Panc1 (cell line): ENCODE results near the gene CCDC102A. TPM values are rescaled to one million over a fixed set of nuclear protein-coding genes. Genes with fewer than 3 reads are reported as not detected.

Experiments used
- ATAC-seq: fragments of 200-7000 bp; cut with Tn5 transposase; 2 replicates; pipeline ENCODE4 v1.9.1; 2020; ENCODE audit warnings: mild to moderate bottlenecking, moderate library complexity
- BruUV-seq: library from RNA; stranded (reverse); fragments of 400-500 nt; replicated peaks from 2 replicates; lab custom pipeline; 2021; lab: Mats Ljungman, UMichigan
- CTCF ChIA-PET: fragments of 300-600 bp; sonication (Branson Sonifier 250); formaldehyde crosslinking; loops from one replicate; lab custom pipeline; 2022; ENCODE audit warnings: antibody characterized with exemption; lab: Charles Lee
- POLR2A ChIA-PET: fragments of 300-600 bp; sonication (Branson Sonifier 250); formaldehyde crosslinking; loops from one replicate; lab custom pipeline; 2022; ENCODE audit warnings: antibody characterized with exemption; lab: Charles Lee
- DNase-seq: peaks from one replicate; pipeline ENCODE4 v3.0.0-alpha.2; 2010; ENCODE audit warnings: low read depth, low spot score
- H3K27ac ChIP-seq: 2 replicates; pipeline ENCODE4 v1.5.1; 2011; ENCODE audit warnings: mild to moderate bottlenecking, low read length, inconsistent platforms
- H3K27me3 ChIP-seq: fragments of 200-500 bp; sonication (Bioruptor generic); 2 replicates; pipeline ENCODE4 v1.6.0; 2014; ENCODE audit warnings: low read length, inconsistent platforms; ENCODE audit not compliant: control insufficient read depth, insufficient read depth
- H3K36me3 ChIP-seq: fragments of 200-500 bp; sonication (Bioruptor generic); 2 replicates; pipeline ENCODE4 v1.5.1; 2014; ENCODE audit warnings: inconsistent platforms, mild to moderate bottlenecking, low read length, moderate library complexity; ENCODE audit not compliant: control insufficient read depth, insufficient read depth
- H3K4me1 ChIP-seq: 2 replicates; pipeline ENCODE4 v1.5.1; 2011; ENCODE audit warnings: inconsistent platforms, mild to moderate bottlenecking, low read length, moderate library complexity; ENCODE audit not compliant: control insufficient read depth, insufficient read depth
- H3K4me3 ChIP-seq, 2 experiments: 2 replicates each; pipeline ENCODE4 v1.5.1; 2011 to 2012; ENCODE audit warnings: low read depth in 2 of 2, low read length in 2 of 2, mild to moderate bottlenecking in 2 of 2, inconsistent platforms in 1 of 2, moderate library complexity in 1 of 2
- H3K9me3 ChIP-seq: fragments of 200-500 bp; sonication (Bioruptor generic); 2 replicates; pipeline ENCODE4 v1.5.1; 2014; ENCODE audit warnings: low read depth, mild to moderate bottlenecking, inconsistent platforms, low read length, moderate library complexity; ENCODE audit not compliant: control insufficient read depth, insufficient read depth
- POLR2AphosphoS5 ChIP-seq: IDR thresholded peaks from 2 replicates; pipeline ENCODE4 v1.6.1; 2012; ENCODE audit warnings: mild to moderate bottlenecking, low read depth, low read length, moderate library complexity
- SIN3A ChIP-seq: IDR thresholded peaks from 2 replicates; pipeline ENCODE4 v1.6.1; 2012; ENCODE audit warnings: low read depth, mild to moderate bottlenecking, low read length, moderate library complexity, borderline replicate concordance; ENCODE audit not compliant: insufficient read depth
- TCF7L2 ChIP-seq: IDR thresholded peaks from 2 replicates; pipeline ENCODE4 v1.6.1; 2011; ENCODE audit warnings: mild to moderate bottlenecking, low read depth, low read length, inconsistent platforms
- in situ Hi-C: cut with HindIII; loops from 2 replicates; pipeline ENCODE4 v1.10.0; 2016; ENCODE audit warnings: low sequenced_read_pairs, low pct_unique_long_range_greater_than_20kb
- intact Hi-C: fragments of 100-400 bp; cut with micrococcal nuclease; formaldehyde crosslinking; loops from one replicate; pipeline ENCODE4 v1.10.0; 2022; ENCODE audit not compliant: unreplicated experiment
- total RNA-seq: library from RNA; stranded (reverse); gene quantifications from one replicate; pipeline ENCODE4 v1.2.1, GENCODE V29; 2021; ENCODE audit not compliant: unreplicated experiment
- TF ChIP-seq, protein P1 (sequence below), 2 experiments: IDR thresholded peaks; 2 replicates each; pipeline ENCODE4 v1.6.1; 2011 to 2012; ENCODE audit warnings: low read depth in 2 of 2, control low read depth in 1 of 2, low read length in 1 of 2, mild to moderate bottlenecking in 1 of 2, moderate library complexity in 1 of 2; ENCODE audit not compliant: insufficient read depth in 1 of 2
- TF ChIP-seq, protein P2 (sequence below): fragments of 450-650 bp; IDR thresholded peaks from 2 replicates; pipeline ENCODE4 v1.5.1; 2017; ENCODE audit warnings: mild to moderate bottlenecking

CCDC102A gene
- total RNA-seq, 1 experiment from 2014 or later, result 12.9 TPM

- ChIA-PET CTCF (interaction anchor here (0.6 kb wide), 1 partner anchor 31 kb away, joined by 8 read pairs; no protein-coding TSS in a partner anchor), POLR2A (interaction anchor here (0.6 kb wide), 1 partner anchor 410 kb away, joined by 7 read pairs; no protein-coding TSS in a partner anchor)
- TF ChIP-seq SIN3A (no peak), TCF7L2 (no peak), POLR2AphosphoS5 (no peak)
- TF ChIP-seq, protein P1, sequence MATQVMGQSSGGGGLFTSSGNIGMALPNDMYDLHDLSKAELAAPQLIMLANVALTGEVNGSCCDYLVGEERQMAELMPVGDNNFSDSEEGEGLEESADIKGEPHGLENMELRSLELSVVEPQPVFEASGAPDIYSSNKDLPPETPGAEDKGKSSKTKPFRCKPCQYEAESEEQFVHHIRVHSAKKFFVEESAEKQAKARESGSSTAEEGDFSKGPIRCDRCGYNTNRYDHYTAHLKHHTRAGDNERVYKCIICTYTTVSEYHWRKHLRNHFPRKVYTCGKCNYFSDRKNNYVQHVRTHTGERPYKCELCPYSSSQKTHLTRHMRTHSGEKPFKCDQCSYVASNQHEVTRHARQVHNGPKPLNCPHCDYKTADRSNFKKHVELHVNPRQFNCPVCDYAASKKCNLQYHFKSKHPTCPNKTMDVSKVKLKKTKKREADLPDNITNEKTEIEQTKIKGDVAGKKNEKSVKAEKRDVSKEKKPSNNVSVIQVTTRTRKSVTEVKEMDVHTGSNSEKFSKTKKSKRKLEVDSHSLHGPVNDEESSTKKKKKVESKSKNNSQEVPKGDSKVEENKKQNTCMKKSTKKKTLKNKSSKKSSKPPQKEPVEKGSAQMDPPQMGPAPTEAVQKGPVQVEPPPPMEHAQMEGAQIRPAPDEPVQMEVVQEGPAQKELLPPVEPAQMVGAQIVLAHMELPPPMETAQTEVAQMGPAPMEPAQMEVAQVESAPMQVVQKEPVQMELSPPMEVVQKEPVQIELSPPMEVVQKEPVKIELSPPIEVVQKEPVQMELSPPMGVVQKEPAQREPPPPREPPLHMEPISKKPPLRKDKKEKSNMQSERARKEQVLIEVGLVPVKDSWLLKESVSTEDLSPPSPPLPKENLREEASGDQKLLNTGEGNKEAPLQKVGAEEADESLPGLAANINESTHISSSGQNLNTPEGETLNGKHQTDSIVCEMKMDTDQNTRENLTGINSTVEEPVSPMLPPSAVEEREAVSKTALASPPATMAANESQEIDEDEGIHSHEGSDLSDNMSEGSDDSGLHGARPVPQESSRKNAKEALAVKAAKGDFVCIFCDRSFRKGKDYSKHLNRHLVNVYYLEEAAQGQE (IDR thresholded peaks at IDR 0.05; ENCODE audit: insufficient read depth in 1 of 2, low read depth in 2 of 2, low read length in 1 of 2), result no peak
- TF ChIP-seq, protein P2, sequence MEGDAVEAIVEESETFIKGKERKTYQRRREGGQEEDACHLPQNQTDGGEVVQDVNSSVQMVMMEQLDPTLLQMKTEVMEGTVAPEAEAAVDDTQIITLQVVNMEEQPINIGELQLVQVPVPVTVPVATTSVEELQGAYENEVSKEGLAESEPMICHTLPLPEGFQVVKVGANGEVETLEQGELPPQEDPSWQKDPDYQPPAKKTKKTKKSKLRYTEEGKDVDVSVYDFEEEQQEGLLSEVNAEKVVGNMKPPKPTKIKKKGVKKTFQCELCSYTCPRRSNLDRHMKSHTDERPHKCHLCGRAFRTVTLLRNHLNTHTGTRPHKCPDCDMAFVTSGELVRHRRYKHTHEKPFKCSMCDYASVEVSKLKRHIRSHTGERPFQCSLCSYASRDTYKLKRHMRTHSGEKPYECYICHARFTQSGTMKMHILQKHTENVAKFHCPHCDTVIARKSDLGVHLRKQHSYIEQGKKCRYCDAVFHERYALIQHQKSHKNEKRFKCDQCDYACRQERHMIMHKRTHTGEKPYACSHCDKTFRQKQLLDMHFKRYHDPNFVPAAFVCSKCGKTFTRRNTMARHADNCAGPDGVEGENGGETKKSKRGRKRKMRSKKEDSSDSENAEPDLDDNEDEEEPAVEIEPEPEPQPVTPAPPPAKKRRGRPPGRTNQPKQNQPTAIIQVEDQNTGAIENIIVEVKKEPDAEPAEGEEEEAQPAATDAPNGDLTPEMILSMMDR, result no peak
- Histone ChIP-seq H3K4me3 (no peak overlapping the region), H3K9me3 (no peaks in the 10 kb centered on the region), H3K4me1 (peaks cover 7% of the 10 kb centered on the region; the same call in 1 of the 2 replicates), H3K36me3 (no peaks in the 10 kb centered on the region; the same call in none of the 2 replicates), H3K27me3 (no peaks in the 10 kb centered on the region), H3K27ac (no peak overlapping the region)
- DNase-seq (no peak), ATAC-seq (no peak)
- in situ Hi-C loops, result no loop called here
- intact Hi-C loops, result no loop called here
- no TSS peak for BruUV-seq
Measured at GRCh38 chr16:57473906-57474305, 62.5 kb downstream of the CCDC102A start.

DNA sequence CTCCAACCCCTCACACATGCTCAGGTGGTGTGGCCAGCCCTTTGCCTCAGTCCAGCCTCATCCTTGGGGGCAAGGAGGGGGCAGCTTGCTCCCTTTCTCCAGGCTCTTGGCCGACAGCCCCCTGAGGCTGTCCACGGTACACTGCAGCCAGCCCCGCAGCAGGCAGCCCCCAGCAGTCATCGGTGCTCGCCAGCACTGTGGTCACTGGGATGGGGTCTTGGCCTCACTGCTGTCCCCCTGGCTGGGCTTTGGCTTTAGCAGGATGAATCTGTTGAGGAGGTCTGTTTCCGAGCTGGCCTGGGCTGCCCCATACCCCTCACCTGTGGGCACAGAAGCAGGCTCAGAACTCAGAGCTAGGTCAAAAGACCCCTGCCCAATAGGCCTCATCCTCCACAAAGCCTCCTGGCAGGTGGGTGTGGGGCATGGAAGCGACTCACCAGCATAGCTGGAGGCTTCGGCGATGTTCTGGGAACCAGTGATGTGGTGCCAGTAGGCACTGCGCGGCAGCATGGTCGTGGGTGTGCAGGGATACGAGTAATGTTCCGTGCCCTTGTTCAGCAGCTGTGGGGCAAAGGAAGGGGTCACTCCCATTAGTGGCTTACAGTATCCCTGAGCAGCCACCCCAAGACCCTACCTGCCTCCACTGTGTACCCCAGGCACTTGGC, 63.1 kb downstream of the CCDC102A start:
- Histone ChIP-seq H3K36me3 (peaks cover 2% of the 10 kb centered on the region), H3K9me3 (no peaks in the 10 kb centered on the region), H3K4me1 (peaks cover 7% of the 10 kb centered on the region; the same call in 1 of the 2 replicates), H3K4me3 (no peak overlapping the region), H3K27me3 (no peaks in the 10 kb centered on the region), H3K27ac (no peak overlapping the region)
- ChIA-PET POLR2A (interaction anchor here (0.5 kb wide), 1 partner anchor 17 kb away, joined by 3 read pairs; no protein-coding TSS in a partner anchor), CTCF (no interaction called here)
- DNase-seq (no peak), ATAC-seq (no peak)
- in situ Hi-C loops, result no loop called here
- TF ChIP-seq, protein P1 (IDR thresholded peaks at IDR 0.05; ENCODE audit: insufficient read depth in 1 of 2, low read depth in 2 of 2, low read length in 1 of 2), result no peak
- no peak for TF ChIP-seq POLR2AphosphoS5
- TF ChIP-seq SIN3A, result no peak
- TF ChIP-seq, protein P2, result no peak
- no peak for TF ChIP-seq TCF7L2
- BruUV-seq, result no TSS peak
- intact Hi-C loops, result no loop called here
